Panc1 (cell line): ENCODE results near the gene CCDC183. TPM values are rescaled to one million over a fixed set of nuclear protein-coding genes. Genes with fewer than 3 reads are reported as not detected.

ENCODE experiments used
- ATAC-seq: fragments of 200-7000 bp; cut with Tn5 transposase; 2 replicates; pipeline ENCODE4 v1.9.1; 2020; ENCODE audit warnings: mild to moderate bottlenecking, moderate library complexity
- BruUV-seq: library from RNA; stranded (reverse); fragments of 400-500 nt; replicated peaks from 2 replicates; lab custom pipeline; 2021; lab: Mats Ljungman, UMichigan
- CTCF ChIA-PET: fragments of 300-600 bp; sonication (Branson Sonifier 250); formaldehyde crosslinking; loops from one replicate; lab custom pipeline; 2022; ENCODE audit warnings: antibody characterized with exemption; lab: Charles Lee
- POLR2A ChIA-PET: fragments of 300-600 bp; sonication (Branson Sonifier 250); formaldehyde crosslinking; loops from one replicate; lab custom pipeline; 2022; ENCODE audit warnings: antibody characterized with exemption; lab: Charles Lee
- DNase-seq: peaks from one replicate; pipeline ENCODE4 v3.0.0-alpha.2; 2010; ENCODE audit warnings: low read depth, low spot score
- H3K27ac ChIP-seq: 2 replicates; pipeline ENCODE4 v1.5.1; 2011; ENCODE audit warnings: mild to moderate bottlenecking, low read length, inconsistent platforms
- H3K27me3 ChIP-seq: fragments of 200-500 bp; sonication (Bioruptor generic); 2 replicates; pipeline ENCODE4 v1.6.0; 2014; ENCODE audit warnings: low read length, inconsistent platforms; ENCODE audit not compliant: control insufficient read depth, insufficient read depth
- H3K36me3 ChIP-seq: fragments of 200-500 bp; sonication (Bioruptor generic); 2 replicates; pipeline ENCODE4 v1.5.1; 2014; ENCODE audit warnings: inconsistent platforms, mild to moderate bottlenecking, low read length, moderate library complexity; ENCODE audit not compliant: control insufficient read depth, insufficient read depth
- H3K4me1 ChIP-seq: 2 replicates; pipeline ENCODE4 v1.5.1; 2011; ENCODE audit warnings: inconsistent platforms, mild to moderate bottlenecking, low read length, moderate library complexity; ENCODE audit not compliant: control insufficient read depth, insufficient read depth
- H3K4me3 ChIP-seq, 2 experiments: 2 replicates each; pipeline ENCODE4 v1.5.1; 2011 to 2012; ENCODE audit warnings: low read depth in 2 of 2, low read length in 2 of 2, mild to moderate bottlenecking in 2 of 2, inconsistent platforms in 1 of 2, moderate library complexity in 1 of 2
- H3K9me3 ChIP-seq: fragments of 200-500 bp; sonication (Bioruptor generic); 2 replicates; pipeline ENCODE4 v1.5.1; 2014; ENCODE audit warnings: low read depth, mild to moderate bottlenecking, inconsistent platforms, low read length, moderate library complexity; ENCODE audit not compliant: control insufficient read depth, insufficient read depth
- CTCF ChIP-seq: fragments of 450-650 bp; IDR thresholded peaks from 2 replicates; pipeline ENCODE4 v1.5.1; 2017; ENCODE audit warnings: mild to moderate bottlenecking
- POLR2AphosphoS5 ChIP-seq: IDR thresholded peaks from 2 replicates; pipeline ENCODE4 v1.6.1; 2012; ENCODE audit warnings: mild to moderate bottlenecking, low read depth, low read length, moderate library complexity
- REST ChIP-seq, 2 experiments: IDR thresholded peaks; 2 replicates each; pipeline ENCODE4 v1.6.1; 2011 to 2012; ENCODE audit warnings: low read depth in 2 of 2, control low read depth in 1 of 2, low read length in 1 of 2, mild to moderate bottlenecking in 1 of 2, moderate library complexity in 1 of 2; ENCODE audit not compliant: insufficient read depth in 1 of 2
- SIN3A ChIP-seq: IDR thresholded peaks from 2 replicates; pipeline ENCODE4 v1.6.1; 2012; ENCODE audit warnings: low read depth, mild to moderate bottlenecking, low read length, moderate library complexity, borderline replicate concordance; ENCODE audit not compliant: insufficient read depth
- TCF7L2 ChIP-seq: IDR thresholded peaks from 2 replicates; pipeline ENCODE4 v1.6.1; 2011; ENCODE audit warnings: mild to moderate bottlenecking, low read depth, low read length, inconsistent platforms
- in situ Hi-C: cut with HindIII; loops from 2 replicates; pipeline ENCODE4 v1.10.0; 2016; ENCODE audit warnings: low sequenced_read_pairs, low pct_unique_long_range_greater_than_20kb
- intact Hi-C: fragments of 100-400 bp; cut with micrococcal nuclease; formaldehyde crosslinking; loops from one replicate; pipeline ENCODE4 v1.10.0; 2022; ENCODE audit not compliant: unreplicated experiment
- total RNA-seq: library from RNA; stranded (reverse); gene quantifications from one replicate; pipeline ENCODE4 v1.2.1, GENCODE V29; 2021; ENCODE audit not compliant: unreplicated experiment

The CCDC183 gene
- total RNA-seq, 1 experiment from 2014 or later: 0.62 TPM

- Histone ChIP-seq H3K4me3 (no peak overlapping the region), H3K36me3 (0 out of 2 replicates have a peak, but pooled peaks cover 2% of the 10 kb centered on the region), H3K4me1 (no peaks in the 10 kb centered on the region), H3K9me3 (no peaks in the 10 kb centered on the region), H3K27me3 (no peaks in the 10 kb centered on the region), H3K27ac (no peak overlapping the region)
- intact Hi-C loops (no loop called here), in situ Hi-C loops (no loop called here)
- BruUV-seq: no TSS peak
- ATAC-seq: no peak
- TF ChIP-seq TCF7L2 (no peak), CTCF (no peak), POLR2AphosphoS5 (no peak), SIN3A (no peak), REST (IDR thresholded peaks at IDR 0.05; ENCODE audit: insufficient read depth in 1 of 2, low read depth in 2 of 2, low read length in 1 of 2) (no peak)
- CTCF ChIA-PET: no interaction called here
- no peak for DNase-seq
- POLR2A ChIA-PET: no interaction called here
These were observed 19.3 kb downstream of the CCDC183 start for GRCh38 chr9:136815422-136815782.

- no peak for ATAC-seq
- H3K9me3 ChIP-seq: no peaks in the 10 kb centered on the region
- BruUV-seq: no TSS peak
- TF ChIP-seq POLR2AphosphoS5: no peak
- TF ChIP-seq REST (IDR thresholded peaks at IDR 0.05; ENCODE audit: insufficient read depth in 1 of 2, low read depth in 2 of 2, low read length in 1 of 2): no peak
- TF ChIP-seq SIN3A: no peak
- no peak for TF ChIP-seq CTCF
- no peak for TF ChIP-seq TCF7L2
- POLR2A ChIA-PET: no interaction called here
- in situ Hi-C loops (no loop called here), intact Hi-C loops (no loop called here)
- no peaks in the 10 kb centered on the region for H3K27me3 ChIP-seq
- no peaks in the 10 kb centered on the region for H3K4me1 ChIP-seq
- CTCF ChIA-PET: no interaction called here
- no peak overlapping the region for H3K27ac ChIP-seq
- no peaks in the 10 kb centered on the region for H3K36me3 ChIP-seq
- no peak for DNase-seq
- H3K4me3 ChIP-seq: no peak overlapping the region
These were observed 25.1 kb downstream of the CCDC183 start for GRCh38 chr9:136820971-136821825.
